Measurements from ENCODE around the gene TAS2R1. TPM values are rescaled to one million over a fixed set of nuclear protein-coding genes. Genes with fewer than 3 reads are reported as not detected.

Gene TAS2R1
- total RNA-seq, 1 experiment from 2014 or later: not detected

- DNase-seq (ENCODE audit: extremely low read depth, low read depth): no peak
Observed at GRCh38 chr5:9596171-9596780, 33.9 kb downstream of the TAS2R1 start.

GRCh38 chr5:9594913-9595312, 35.2 kb downstream of the TAS2R1 start:
- DNase-seq (ENCODE audit: extremely low read depth, low read depth): no peak

GRCh38 chr5:9589049-9589835, 40.9 kb downstream of the TAS2R1 start:
- DNase-seq (ENCODE audit: extremely low read depth, low read depth): no peak

GRCh38 chr5:9588254-9588653, 41.9 kb downstream of the TAS2R1 start:
- DNase-seq (ENCODE audit: extremely low read depth, low read depth): no peak

GRCh38 chr5:9587135-9587534, 43.0 kb downstream of the TAS2R1 start:
- DNase-seq (ENCODE audit: extremely low read depth, low read depth): no peak

- DNase-seq (ENCODE audit: extremely low read depth, low read depth): no peak
Observed at GRCh38 chr5:9582406-9582805, 47.7 kb downstream of the TAS2R1 start.

Other genes with a start within 250 kb of the TAS2R1 start
- gene SEMA5A, start 84.3 kb downstream of the TAS2R1 start, total RNA-seq (2014; rRNA removed; shearing (Covaris generic)): 4.7 and 5.3 TPM in 2 replicates